PC-9 (cell line): ENCODE results near the gene XYLB.

Source experiments
- CTCF ChIP-seq: fragments of 200-600 bp; sonication (generic); conservative IDR thresholded peaks from 2 replicates; pipeline ENCODE4 v1.6.1; 2017; ENCODE audit warnings: mixed run types, antibody characterized with exemption, mild to moderate bottlenecking, moderate library complexity
- EZH2 ChIP-seq: fragments of 200-600 bp; sonication (generic); IDR thresholded peaks from 2 replicates; pipeline ENCODE4 v1.8.0; 2017; ENCODE audit warnings: antibody characterized with exemption, low read depth

- no peak for TF ChIP-seq CTCF
- TF ChIP-seq EZH2 = no peak
These were observed 114.0 kb downstream of the XYLB start for GRCh38 chr3:38460377-38461270.
